Measurements from ENCODE around the gene ZNHIT2. TPM values are rescaled to one million over a fixed set of nuclear protein-coding genes. Genes with fewer than 3 reads are reported as not detected.
A peak's percentile ranks its signal among the peaks of the same experiment; 100 is the strongest.
"Not testable (repeated sequence)": the region's sequence is repeated elsewhere in the genome, so short reads cannot be mapped to it uniquely, and the experiment has no call there.

ZNHIT2 gene
- total RNA-seq, 1 donor from 2014 or later, result 35.3 TPM

DNA sequence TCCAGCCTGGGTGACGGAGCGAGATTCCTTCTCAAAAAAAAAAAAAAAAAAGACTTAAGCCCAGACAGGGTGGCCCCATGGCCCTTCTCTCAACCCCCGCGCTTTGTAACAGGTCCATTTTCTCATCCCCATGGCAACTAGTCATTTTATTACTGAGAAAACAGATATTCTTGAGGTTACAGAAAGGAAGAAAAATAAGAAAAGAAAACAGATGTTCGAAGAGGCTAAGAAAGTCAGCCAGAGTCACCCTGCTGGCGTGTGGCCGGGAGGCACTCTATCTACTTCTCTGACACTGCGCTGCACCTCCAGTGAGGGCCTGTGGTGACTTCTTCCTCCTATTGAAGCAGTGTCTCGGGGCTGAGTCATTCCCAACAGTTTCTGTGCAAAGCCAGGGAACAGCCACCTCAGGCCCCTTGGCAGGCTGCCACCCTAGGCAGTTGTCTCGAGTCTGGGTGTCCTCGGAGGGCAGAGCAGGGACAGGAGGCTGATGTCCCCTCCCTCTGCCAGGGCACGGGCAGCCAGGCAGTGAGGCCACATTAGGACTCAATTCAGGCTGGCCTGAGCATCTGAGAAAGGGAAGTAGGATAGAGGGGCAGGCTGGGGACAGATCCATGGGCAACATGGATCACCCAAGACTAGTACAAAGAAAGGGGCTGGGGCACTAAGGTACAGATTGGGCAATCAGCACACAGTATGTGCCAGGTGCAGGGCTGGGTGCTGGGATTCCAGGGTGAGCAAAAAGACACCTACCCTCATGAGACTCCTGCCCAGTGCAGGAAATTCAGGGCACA is 33.2 kb upstream of the ZNHIT2 start:
- peak overlapping the region in 1 of 2 donors; percentile 19 for H3K4me3 ChIP-seq
- H3K9me3 ChIP-seq, result no peaks in the 10 kb centered on the region
- TF ChIP-seq, protein P1, sequence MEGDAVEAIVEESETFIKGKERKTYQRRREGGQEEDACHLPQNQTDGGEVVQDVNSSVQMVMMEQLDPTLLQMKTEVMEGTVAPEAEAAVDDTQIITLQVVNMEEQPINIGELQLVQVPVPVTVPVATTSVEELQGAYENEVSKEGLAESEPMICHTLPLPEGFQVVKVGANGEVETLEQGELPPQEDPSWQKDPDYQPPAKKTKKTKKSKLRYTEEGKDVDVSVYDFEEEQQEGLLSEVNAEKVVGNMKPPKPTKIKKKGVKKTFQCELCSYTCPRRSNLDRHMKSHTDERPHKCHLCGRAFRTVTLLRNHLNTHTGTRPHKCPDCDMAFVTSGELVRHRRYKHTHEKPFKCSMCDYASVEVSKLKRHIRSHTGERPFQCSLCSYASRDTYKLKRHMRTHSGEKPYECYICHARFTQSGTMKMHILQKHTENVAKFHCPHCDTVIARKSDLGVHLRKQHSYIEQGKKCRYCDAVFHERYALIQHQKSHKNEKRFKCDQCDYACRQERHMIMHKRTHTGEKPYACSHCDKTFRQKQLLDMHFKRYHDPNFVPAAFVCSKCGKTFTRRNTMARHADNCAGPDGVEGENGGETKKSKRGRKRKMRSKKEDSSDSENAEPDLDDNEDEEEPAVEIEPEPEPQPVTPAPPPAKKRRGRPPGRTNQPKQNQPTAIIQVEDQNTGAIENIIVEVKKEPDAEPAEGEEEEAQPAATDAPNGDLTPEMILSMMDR (IDR thresholded peaks at IDR 0.05), result no peak
- DNase-seq (ENCODE audit: low spot score in 2 of 2), result peak; percentile 90 to 96
- intact Hi-C loops (cut with DNase I), result loop anchor here (2.0 kb wide), 1 partner anchor 16 kb away; the partner anchor contains the start of gene SYVN1
- peak overlapping the region; percentile 68 to 73 for H3K27ac ChIP-seq
- no peaks in the 10 kb centered on the region for H3K36me3 ChIP-seq
- peaks cover 0 to 11% of the 10 kb centered on the region in 2 donors for H3K4me1 ChIP-seq
- H3K27me3 ChIP-seq, result no peaks in the 10 kb centered on the region

DNA sequence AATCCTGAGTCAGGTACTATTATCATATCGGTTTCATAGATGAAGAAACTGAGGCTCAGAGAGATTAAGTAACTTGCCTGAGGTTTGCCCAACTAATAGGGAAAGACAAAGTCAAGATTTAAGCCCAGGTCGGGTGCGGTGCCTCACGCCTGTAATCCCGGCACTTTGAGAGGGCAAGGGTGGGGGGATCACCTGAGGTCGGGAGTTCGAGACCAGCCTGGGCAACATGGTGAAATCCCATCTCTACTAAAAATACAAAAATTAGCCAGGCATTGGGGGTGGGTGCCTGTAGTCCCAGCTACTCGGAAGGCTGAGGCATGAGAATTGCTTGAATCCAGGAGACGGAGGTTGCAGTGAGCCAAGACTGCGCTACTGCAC is 32.6 kb upstream of the ZNHIT2 start:
- not testable (repeated sequence) for H3K36me3 ChIP-seq; DNase-seq (ENCODE audit: low spot score in 2 of 2); H3K27me3 ChIP-seq; H3K9me3 ChIP-seq
- Histone ChIP-seq H3K27ac (peak overlapping the region; percentile 68 to 73), H3K4me1 (peaks cover 0 to 11% of the 10 kb centered on the region in 2 donors), H3K4me3 (peak overlapping the region in 1 of 2 donors; percentile 19)
- intact Hi-C loops (cut with DNase I), result loop anchor here (2.0 kb wide), 1 partner anchor 15 kb away; the partner anchor contains the start of gene SYVN1

DNA sequence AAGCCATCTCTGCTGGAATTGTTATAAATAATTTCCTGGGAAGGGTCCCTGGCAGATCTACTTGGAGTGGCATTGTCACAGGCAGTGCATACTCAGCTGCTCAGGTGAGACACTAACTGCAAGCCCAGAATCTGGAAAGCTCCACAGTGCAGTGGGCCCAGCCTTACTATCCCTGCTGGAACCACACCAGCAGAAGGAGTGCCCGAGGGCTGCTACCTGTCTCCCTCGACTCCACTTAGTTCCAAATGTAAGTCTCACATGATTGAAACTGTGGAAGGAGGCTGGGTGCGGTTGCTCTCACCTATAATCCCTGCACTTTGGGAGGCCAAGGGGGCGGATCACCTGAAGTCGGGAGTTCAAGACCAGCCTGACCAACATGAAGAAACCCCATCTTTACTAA is 31.2 kb upstream of the ZNHIT2 start:
- Histone ChIP-seq H3K4me3 (no peak overlapping the region), H3K4me1 (peaks cover 0 to 11% of the 10 kb centered on the region in 2 donors), H3K36me3 (no peaks in the 10 kb centered on the region), H3K9me3 (no peaks in the 10 kb centered on the region), H3K27me3 (no peaks in the 10 kb centered on the region), H3K27ac (no peak overlapping the region)
- intact Hi-C loops (cut with DNase I), result no loop called here
- no peak for DNase-seq (ENCODE audit: low spot score in 2 of 2)
- TF ChIP-seq, protein P1 (IDR thresholded peaks at IDR 0.05), result no peak

DNA sequence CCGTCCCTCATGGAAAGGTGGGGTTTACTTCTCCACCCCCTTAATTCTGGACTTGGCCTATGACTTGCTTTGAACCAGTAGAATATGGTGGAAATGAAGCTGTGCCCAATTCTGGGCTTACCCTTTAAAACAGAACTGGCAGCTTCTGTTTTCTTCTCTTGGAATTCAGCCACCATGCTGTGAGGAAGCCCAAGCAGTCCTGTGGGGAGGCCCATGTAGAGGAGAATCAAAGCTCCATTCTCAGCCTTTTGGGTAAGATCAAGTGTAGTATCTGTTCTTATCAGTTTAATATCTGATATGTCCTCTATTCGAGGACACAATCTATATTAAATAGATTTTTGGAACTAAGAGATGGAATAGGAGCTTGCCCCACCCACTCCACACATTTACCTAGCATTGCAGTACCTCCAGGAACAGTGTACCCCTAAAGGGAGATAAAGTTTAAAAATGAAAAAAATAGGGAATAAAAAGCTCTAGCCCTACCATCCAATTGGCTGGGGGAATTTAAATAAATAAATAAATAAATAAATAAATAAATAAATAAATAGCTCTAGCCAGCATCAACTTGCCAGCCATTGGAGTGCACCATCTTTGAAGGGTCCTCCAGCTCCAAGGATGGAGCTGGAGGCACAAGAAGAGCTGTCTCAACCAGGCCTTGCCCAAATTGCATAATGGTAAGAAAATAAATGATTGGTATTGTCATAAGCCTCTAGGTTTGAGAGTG is 30.0 kb upstream of the ZNHIT2 start:
- intact Hi-C loops (cut with DNase I), result no loop called here

DNA sequence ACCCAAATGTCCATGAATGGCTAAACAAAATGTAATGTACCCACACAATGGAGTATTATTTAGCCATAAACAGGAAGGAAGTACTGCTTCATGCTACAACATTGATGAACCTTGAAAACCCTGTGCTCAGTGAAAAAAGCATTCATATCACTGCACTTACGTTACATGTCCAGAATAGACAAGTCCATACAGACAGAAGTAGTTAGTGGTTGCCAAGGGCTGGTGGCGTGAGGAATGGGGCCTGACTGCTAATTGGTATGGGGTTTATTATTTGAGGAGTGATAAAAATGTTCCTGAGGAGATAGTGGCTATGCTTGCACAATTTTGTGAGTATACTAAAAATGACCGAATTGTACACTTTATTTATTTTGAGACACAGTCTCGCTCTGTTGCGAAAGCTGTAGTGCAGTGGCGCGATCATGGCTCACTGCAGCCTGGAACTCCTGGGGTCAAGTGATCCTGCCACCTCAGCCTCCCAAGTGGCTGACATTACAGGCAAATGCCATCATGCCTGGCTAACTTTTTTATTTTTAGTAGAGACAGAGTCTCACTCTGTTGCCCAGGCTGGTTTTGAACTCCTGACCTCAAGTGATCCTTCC is 24.5 kb upstream of the ZNHIT2 start:
- peak in 1 of 2 donors; percentile 18 for DNase-seq (ENCODE audit: low spot score in 2 of 2)
- H3K36me3 ChIP-seq, result no peaks in the 10 kb centered on the region
- H3K27me3 ChIP-seq, result no peaks in the 10 kb centered on the region
- no peaks in the 10 kb centered on the region for H3K4me1 ChIP-seq
- TF ChIP-seq, protein P1 (IDR thresholded peaks at IDR 0.05), result no peak
- no peaks in the 10 kb centered on the region for H3K9me3 ChIP-seq
- intact Hi-C loops (cut with DNase I), result no loop called here
- no peak overlapping the region for H3K4me3 ChIP-seq
- H3K27ac ChIP-seq, result no peak overlapping the region

More for the DNA sequence above, 30.0 kb upstream of the ZNHIT2 start:
- Histone ChIP-seq H3K36me3 (no peaks in the 10 kb centered on the region), H3K9me3 (no peaks in the 10 kb centered on the region), H3K27me3 (no peaks in the 10 kb centered on the region), H3K4me1 (peaks cover 0 to 11% of the 10 kb centered on the region in 2 donors), H3K4me3 (no peak overlapping the region), H3K27ac (no peak overlapping the region)
- DNase-seq (ENCODE audit: low spot score in 2 of 2), result no peak
- TF ChIP-seq, protein P1 (IDR thresholded peaks at IDR 0.05), result no peak

Data from ascending aorta (tissue), 2 donors.